ENCODE results near the gene TAS2R60.

- TF ChIP-seq EZH2 (IDR thresholded peaks at IDR 0.05; ENCODE audit: borderline replicate concordance, low read depth, low read length, poor library complexity, severe bottlenecking), result no peak
- no peak for TF ChIP-seq CTCF (conservative IDR thresholded peaks at IDR 0.05; ENCODE audit: low read depth, low read length)
These were observed 24.4 kb upstream of the TAS2R60 start for GRCh38 chr7:143418681-143419458.

All from A673 (cell line).